ENCODE data around the gene OR4D11. TPM values are rescaled to one million over a fixed set of nuclear protein-coding genes. Genes with fewer than 3 reads are reported as not detected.
"Not testable (repeated sequence)": the region's sequence is repeated elsewhere in the genome, so short reads cannot be mapped to it uniquely, and the experiment has no call there.

OR4D11 gene
- total RNA-seq, 1 donor from 2014 or later = not detected

DNA sequence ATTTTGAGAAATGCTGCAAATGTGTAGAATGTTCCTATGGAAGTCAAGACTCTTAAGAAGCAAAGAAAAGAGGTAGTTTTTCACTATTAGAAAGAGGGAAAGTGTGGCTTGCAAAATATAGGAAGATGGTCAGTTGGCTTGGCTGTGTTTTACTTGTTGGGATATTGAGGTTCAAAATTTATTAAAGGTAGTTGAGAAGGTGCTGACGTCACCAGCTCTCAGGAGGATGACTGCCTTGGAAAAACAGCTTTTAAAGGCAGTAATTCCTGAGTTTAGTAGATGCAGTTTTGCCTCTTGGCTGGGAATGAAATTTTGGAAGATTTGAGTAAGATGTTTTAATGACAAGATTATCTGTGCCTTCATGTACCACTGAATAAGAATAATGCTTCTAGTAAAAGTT is 8.3 kb downstream of the OR4D11 start:
- no peak for DNase-seq (ENCODE audit: low read depth, low spot score)
- TF ChIP-seq, protein P1, sequence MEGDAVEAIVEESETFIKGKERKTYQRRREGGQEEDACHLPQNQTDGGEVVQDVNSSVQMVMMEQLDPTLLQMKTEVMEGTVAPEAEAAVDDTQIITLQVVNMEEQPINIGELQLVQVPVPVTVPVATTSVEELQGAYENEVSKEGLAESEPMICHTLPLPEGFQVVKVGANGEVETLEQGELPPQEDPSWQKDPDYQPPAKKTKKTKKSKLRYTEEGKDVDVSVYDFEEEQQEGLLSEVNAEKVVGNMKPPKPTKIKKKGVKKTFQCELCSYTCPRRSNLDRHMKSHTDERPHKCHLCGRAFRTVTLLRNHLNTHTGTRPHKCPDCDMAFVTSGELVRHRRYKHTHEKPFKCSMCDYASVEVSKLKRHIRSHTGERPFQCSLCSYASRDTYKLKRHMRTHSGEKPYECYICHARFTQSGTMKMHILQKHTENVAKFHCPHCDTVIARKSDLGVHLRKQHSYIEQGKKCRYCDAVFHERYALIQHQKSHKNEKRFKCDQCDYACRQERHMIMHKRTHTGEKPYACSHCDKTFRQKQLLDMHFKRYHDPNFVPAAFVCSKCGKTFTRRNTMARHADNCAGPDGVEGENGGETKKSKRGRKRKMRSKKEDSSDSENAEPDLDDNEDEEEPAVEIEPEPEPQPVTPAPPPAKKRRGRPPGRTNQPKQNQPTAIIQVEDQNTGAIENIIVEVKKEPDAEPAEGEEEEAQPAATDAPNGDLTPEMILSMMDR (conservative IDR thresholded peaks at IDR 0.05) = no peak
- H3K36me3 Mint-ChIP-seq (ENCODE audit: low read depth) = no peaks in the 10 kb centered on the region
- peak overlapping the region; percentile 22 for H3K27ac Mint-ChIP-seq (ENCODE audit: unreplicated experiment)
- no peak overlapping the region for H3K4me3 Mint-ChIP-seq
- no peaks in the 10 kb centered on the region for H3K9me3 Mint-ChIP-seq
- peaks cover 5% of the 10 kb centered on the region for H3K27me3 Mint-ChIP-seq (ENCODE audit: low read depth)
- H3K4me1 Mint-ChIP-seq = no peaks in the 10 kb centered on the region

DNA sequence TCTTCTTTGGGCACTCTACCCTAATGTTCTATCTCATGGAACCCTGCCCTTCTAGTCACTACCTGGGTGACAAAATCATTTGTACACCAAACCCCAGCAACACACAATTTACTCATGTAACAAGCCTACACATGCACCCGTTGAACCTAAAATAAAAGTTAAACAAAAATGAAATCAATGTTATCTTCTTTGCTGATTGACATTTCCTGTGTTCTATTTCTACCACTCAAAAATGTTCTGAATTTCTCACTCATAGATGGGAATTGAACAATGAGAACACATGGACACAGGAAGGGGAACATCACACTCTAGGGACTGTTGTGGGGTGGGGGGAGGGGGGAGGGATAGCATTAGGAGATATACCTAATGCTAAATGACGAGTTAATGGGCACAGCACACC is 16.8 kb downstream of the OR4D11 start:
- not testable (repeated sequence) for H3K27me3 Mint-ChIP-seq (ENCODE audit: low read depth); DNase-seq (ENCODE audit: low read depth, low spot score); H3K4me3 Mint-ChIP-seq; H3K4me1 Mint-ChIP-seq; H3K9me3 Mint-ChIP-seq; H3K27ac Mint-ChIP-seq (ENCODE audit: unreplicated experiment); H3K36me3 Mint-ChIP-seq (ENCODE audit: low read depth)

DNA sequence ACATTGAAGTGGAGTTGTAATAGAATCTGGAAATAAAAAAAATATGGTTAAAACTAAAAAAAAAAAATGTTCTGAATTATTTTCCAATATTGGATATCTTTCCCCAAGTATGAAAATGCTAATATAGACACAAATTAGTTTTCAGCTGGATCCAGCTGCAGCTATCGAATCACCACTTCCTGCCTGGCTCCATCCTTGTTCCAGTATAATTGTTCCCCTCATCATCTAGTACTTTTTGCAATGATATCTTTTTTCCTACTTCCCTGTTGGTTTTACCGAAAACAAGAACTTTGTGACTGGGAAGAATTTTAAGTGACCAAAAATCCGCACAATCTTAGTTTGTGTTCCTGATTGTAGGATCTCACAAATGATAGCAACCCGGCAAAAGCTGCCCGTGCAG is 17.4 kb downstream of the OR4D11 start:
- H3K4me1 Mint-ChIP-seq = no peaks in the 10 kb centered on the region
- H3K9me3 Mint-ChIP-seq = no peaks in the 10 kb centered on the region
- H3K27ac Mint-ChIP-seq (ENCODE audit: unreplicated experiment) = no peak overlapping the region
- TF ChIP-seq, protein P1 (conservative IDR thresholded peaks at IDR 0.05) = no peak
- no peak overlapping the region for H3K4me3 Mint-ChIP-seq
- peaks cover 2% of the 10 kb centered on the region for H3K27me3 Mint-ChIP-seq (ENCODE audit: low read depth)
- DNase-seq (ENCODE audit: low read depth, low spot score) = no peak
- no peaks in the 10 kb centered on the region for H3K36me3 Mint-ChIP-seq (ENCODE audit: low read depth)

DNA sequence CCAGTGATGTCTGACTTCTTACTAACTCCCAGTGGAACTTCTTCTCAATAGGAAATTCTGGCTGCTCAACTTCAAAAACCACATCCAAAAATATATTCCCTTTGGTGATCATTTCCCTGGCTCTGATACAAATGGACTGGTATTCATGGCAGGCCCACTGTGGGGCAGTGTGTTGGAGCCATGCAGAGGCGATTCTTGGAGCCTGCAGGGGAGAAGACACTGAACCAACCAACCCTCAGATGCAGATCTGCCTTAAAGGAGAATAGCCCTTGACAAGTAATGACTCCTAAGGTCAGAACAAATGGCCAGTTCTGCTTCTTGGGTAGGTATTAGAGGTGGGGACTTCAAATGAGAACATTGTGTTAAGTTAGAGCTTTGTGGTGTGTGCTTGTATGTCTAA is 20.2 kb downstream of the OR4D11 start:
- Mint-ChIP-seq H3K4me1 (peaks cover 10% of the 10 kb centered on the region), H3K9me3 (no peaks in the 10 kb centered on the region), H3K27me3 (ENCODE audit: low read depth) (peaks cover 2% of the 10 kb centered on the region), H3K4me3 (no peak overlapping the region), H3K36me3 (ENCODE audit: low read depth) (no peaks in the 10 kb centered on the region), H3K27ac (ENCODE audit: unreplicated experiment) (no peak overlapping the region)
- DNase-seq (ENCODE audit: low read depth, low spot score) = no peak
- TF ChIP-seq, protein P1 (conservative IDR thresholded peaks at IDR 0.05) = no peak

DNA sequence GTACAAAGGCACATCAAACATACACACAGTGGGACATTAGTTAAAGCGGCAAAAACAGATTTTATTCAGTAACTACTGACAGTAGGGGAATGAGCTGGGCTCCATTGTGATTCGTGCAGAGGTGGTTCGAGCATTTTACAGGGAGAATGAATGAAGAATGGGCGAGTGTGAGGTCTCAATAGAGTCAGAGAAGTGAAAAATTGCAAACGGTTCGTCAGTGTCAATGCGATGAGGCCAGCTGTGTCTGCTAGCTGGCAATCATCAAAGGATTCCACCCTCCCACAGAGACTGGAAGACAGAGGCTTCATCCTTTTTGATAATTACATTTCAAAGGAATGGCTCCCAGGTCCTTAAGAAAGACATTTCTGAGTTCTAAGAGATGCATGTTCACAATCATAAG is 25.3 kb downstream of the OR4D11 start:
- no peak for DNase-seq (ENCODE audit: low read depth, low spot score)
- H3K9me3 Mint-ChIP-seq = peaks cover 3% of the 10 kb centered on the region
- no peaks in the 10 kb centered on the region for H3K27me3 Mint-ChIP-seq (ENCODE audit: low read depth)
- H3K4me1 Mint-ChIP-seq = peaks cover 20% of the 10 kb centered on the region
- peak overlapping the region; percentile 9 for H3K4me3 Mint-ChIP-seq
- TF ChIP-seq, protein P1 (conservative IDR thresholded peaks at IDR 0.05) = no peak
- H3K36me3 Mint-ChIP-seq (ENCODE audit: low read depth) = no peaks in the 10 kb centered on the region
- H3K27ac Mint-ChIP-seq (ENCODE audit: unreplicated experiment) = peak overlapping the region; percentile 31

DNA sequence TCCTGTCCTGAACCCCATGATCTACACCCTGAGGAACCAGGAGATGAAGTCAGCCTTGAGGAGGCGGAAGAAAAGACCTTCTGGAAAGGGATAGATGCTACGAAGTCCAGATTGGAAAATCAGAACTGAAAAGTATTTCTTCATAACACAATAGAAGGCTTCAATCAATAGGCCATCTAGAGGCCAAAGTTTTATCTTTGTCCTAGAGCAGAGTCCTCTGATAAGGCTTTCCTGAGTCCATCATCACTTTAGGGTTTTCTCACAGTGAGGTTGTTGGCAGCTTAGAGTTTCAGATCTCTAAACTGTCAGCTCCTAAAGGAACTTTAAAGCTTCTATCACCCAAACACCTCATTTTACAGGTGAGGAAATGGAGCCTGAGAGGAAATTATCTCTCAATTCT is 29.2 kb downstream of the OR4D11 start:
- Mint-ChIP-seq H3K36me3 (ENCODE audit: low read depth) (no peaks in the 10 kb centered on the region), H3K4me1 (peaks cover 25% of the 10 kb centered on the region), H3K4me3 (no peak overlapping the region), H3K9me3 (peaks cover 3% of the 10 kb centered on the region), H3K27ac (ENCODE audit: unreplicated experiment) (no peak overlapping the region), H3K27me3 (ENCODE audit: low read depth) (no peaks in the 10 kb centered on the region)
- TF ChIP-seq, protein P1 (conservative IDR thresholded peaks at IDR 0.05) = no peak
- DNase-seq (ENCODE audit: low read depth, low spot score) = no peak
